Activated CD8-positive, alpha-beta T cell treated with anti-CD3 and anti-CD28 coated beads for 36 hours (primary cell): ENCODE results near the gene TIMM50. TPM values are rescaled to one million over a fixed set of nuclear protein-coding genes. Genes with fewer than 3 reads are reported as not detected.
A peak's percentile ranks its signal among the peaks of the same experiment; 100 is the strongest.

Experiments
- ATAC-seq: fragments of 200-7000 bp; cut with Tn5 transposase; one replicate; pipeline ENCODE4 v1.10.0; 2021; ENCODE audit warnings: mild to moderate bottlenecking, moderate library complexity
- CTCF ChIA-PET: fragments of 350-600 bp; sonication (Branson Sonifier 250); formaldehyde crosslinking; loops from one replicate; lab custom pipeline; 2021; ENCODE audit warnings: antibody characterized with exemption; lab: Charles Lee
- POLR2A ChIA-PET: fragments of 350-600 bp; sonication (Branson Sonifier 250); formaldehyde crosslinking; loops from one replicate; lab custom pipeline; 2021; ENCODE audit warnings: antibody characterized with exemption; lab: Charles Lee
- DNase-seq: peaks from one replicate; pipeline ENCODE4 v3.0.0-alpha.2; 2020
- H3K27ac Mint-ChIP-seq: one replicate; pipeline ENCODE4 v1.8.0; 2021; ENCODE audit warnings: mild to moderate bottlenecking, mixed read lengths
- H3K27me3 Mint-ChIP-seq: one replicate; pipeline ENCODE4 v1.8.0; 2021; ENCODE audit warnings: mixed read lengths
- H3K36me3 Mint-ChIP-seq: one replicate; pipeline ENCODE4 v1.8.0; 2021; ENCODE audit warnings: low read depth, mixed read lengths
- H3K4me1 Mint-ChIP-seq: one replicate; pipeline ENCODE4 v1.8.0; 2021; ENCODE audit warnings: low read depth, mixed read lengths
- H3K4me3 Mint-ChIP-seq: one replicate; pipeline ENCODE4 v1.8.0; 2021; ENCODE audit warnings: mild to moderate bottlenecking, moderate library complexity, mixed read lengths
- H3K9me3 Mint-ChIP-seq: one replicate; pipeline ENCODE4 v1.8.0; 2021; ENCODE audit warnings: mixed read lengths
- intact Hi-C: fragments of 100-400 bp; cut with micrococcal nuclease; formaldehyde crosslinking; loops from one replicate; pipeline ENCODE4 v1.10.0; 2022
- total RNA-seq, 2 experiments: library from RNA; stranded (reverse); gene quantifications; one replicate each; pipeline ENCODE4 v1.2.3, GENCODE V29; 2021
- TF ChIP-seq, protein P1 (sequence below): fragments of 200-600 bp; IDR thresholded peaks from one replicate; pipeline ENCODE4 v1.8.0; 2022; ENCODE audit warnings: antibody characterized with exemption, mild to moderate bottlenecking

TIMM50 gene
- total RNA-seq, 2 experiments from 2014 or later, result 108 to 114 TPM

DNA sequence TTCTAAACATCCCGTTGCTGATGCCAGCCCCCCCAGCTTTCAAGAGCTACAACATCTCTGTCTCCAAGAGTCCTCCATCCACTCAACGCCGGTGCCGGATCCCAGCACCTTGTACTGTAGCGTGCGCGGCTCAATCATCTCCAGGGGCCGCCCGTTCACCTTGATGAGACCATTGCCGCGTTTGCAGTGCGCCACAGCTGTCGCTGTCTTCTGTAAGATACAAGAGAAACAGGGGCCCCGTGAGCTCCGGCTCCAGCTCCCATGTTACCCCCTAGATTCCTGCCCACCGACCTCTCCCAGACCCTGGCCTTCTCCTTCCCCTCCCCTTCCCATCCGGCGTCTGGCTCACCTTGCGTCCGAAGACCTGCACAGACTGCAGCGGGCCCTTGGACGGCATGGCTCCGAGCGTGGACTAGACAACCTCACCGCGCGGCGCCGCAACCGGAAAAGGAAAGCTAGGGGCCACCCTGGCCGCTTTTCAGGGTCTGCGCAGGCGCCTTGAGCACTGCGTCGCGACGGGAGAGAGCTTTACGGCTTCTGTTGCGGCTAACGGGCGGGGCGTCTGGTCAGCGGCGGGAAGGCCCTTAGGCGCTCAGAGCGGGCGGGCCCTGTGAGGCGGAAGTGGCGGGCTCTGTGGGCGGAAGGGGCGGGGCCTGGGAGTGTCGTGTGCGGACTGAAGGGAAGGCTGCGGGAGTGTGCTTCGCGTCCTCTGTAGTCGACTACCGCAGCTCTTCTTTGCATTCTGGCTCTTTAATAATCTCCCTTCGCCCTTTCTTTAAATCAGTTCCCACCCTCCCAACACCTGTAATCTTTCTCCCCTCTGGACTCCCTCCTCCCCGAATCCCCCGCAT, 44.9 kb upstream of the TIMM50 start, which contains the start of gene RPS16:
Gene RPS16 (minus strand): TSS at position 451 of the 851 bp plus-strand sequence. CDS start 54 bp downstream, at position 397.
- Mint-ChIP-seq H3K36me3 (peaks cover 37% of the 10 kb centered on the region), H3K9me3 (no peaks in the 10 kb centered on the region), H3K4me3 (peak within 1 kb of the TSS; percentile 100), H3K27ac (peak within 1 kb of the TSS; percentile 99), H3K27me3 (no peaks in the 10 kb centered on the region), H3K4me1 (peaks cover 49% of the 10 kb centered on the region)
- peak; percentile 92 for ATAC-seq
- TF ChIP-seq, protein P1, sequence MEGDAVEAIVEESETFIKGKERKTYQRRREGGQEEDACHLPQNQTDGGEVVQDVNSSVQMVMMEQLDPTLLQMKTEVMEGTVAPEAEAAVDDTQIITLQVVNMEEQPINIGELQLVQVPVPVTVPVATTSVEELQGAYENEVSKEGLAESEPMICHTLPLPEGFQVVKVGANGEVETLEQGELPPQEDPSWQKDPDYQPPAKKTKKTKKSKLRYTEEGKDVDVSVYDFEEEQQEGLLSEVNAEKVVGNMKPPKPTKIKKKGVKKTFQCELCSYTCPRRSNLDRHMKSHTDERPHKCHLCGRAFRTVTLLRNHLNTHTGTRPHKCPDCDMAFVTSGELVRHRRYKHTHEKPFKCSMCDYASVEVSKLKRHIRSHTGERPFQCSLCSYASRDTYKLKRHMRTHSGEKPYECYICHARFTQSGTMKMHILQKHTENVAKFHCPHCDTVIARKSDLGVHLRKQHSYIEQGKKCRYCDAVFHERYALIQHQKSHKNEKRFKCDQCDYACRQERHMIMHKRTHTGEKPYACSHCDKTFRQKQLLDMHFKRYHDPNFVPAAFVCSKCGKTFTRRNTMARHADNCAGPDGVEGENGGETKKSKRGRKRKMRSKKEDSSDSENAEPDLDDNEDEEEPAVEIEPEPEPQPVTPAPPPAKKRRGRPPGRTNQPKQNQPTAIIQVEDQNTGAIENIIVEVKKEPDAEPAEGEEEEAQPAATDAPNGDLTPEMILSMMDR, result no peak
- CTCF ChIA-PET, result interaction anchor here (0.6 to 1.6 kb wide), 15 partner anchors 9 to 237 kb away, joined by 3 to 15 read pairs (median 4); partner anchors contain the start of genes EID2B, PLEKHG2 and SUPT5H
- peak; percentile 99 for DNase-seq
- intact Hi-C loops, result loop anchor here (1.0 kb wide), 1 partner anchor 10 kb away; the partner anchor contains the start of gene SUPT5H
- POLR2A ChIA-PET, result interaction anchor here (0.5 to 5.9 kb wide), 45 partner anchors 9 to 409 kb away, joined by 3 to 137 read pairs (median 4); partner anchors contain the start of genes EID2, EID2B, GMFG and MED29

DNA sequence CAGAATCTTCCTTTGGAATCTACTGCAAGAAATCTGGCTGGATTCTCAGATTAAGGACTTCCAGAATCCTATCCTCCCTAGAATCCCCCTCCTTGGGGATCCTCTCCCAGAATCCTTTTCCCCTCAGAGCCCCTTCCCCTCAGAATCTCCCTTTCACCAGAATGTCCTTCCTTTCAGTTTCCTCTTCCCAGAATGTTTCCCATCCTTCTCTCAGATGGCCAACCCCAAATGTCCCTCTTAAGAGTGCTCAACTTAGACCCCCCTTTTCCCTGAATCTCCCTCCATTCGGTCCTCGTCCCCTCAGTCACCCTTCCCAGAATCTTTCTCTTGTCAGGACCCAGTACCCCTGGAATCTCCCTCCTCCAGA, 44.3 kb upstream of the TIMM50 start:
- ChIA-PET CTCF (interaction anchor here (0.6 to 1.6 kb wide), 14 partner anchors 9 to 236 kb away, joined by 3 to 15 read pairs (median 4); partner anchors contain the start of genes EID2B, PLEKHG2 and SUPT5H), POLR2A (interaction anchor here (0.5 to 5.9 kb wide), 41 partner anchors 9 to 317 kb away, joined by 3 to 137 read pairs (median 5); partner anchors contain the start of genes EID2, EID2B, GMFG and MED29)
- Mint-ChIP-seq H3K9me3 (no peaks in the 10 kb centered on the region), H3K4me1 (peaks cover 42% of the 10 kb centered on the region), H3K27ac (peak overlapping the region; percentile 99), H3K27me3 (no peaks in the 10 kb centered on the region), H3K36me3 (peaks cover 37% of the 10 kb centered on the region), H3K4me3 (peak overlapping the region; percentile 100)
- no peak for DNase-seq
- no peak for ATAC-seq
- TF ChIP-seq, protein P1, result no peak
- intact Hi-C loops, result loop anchor here (1.0 kb wide), 1 partner anchor 9 kb away; the partner anchor contains the start of gene SUPT5H

DNA sequence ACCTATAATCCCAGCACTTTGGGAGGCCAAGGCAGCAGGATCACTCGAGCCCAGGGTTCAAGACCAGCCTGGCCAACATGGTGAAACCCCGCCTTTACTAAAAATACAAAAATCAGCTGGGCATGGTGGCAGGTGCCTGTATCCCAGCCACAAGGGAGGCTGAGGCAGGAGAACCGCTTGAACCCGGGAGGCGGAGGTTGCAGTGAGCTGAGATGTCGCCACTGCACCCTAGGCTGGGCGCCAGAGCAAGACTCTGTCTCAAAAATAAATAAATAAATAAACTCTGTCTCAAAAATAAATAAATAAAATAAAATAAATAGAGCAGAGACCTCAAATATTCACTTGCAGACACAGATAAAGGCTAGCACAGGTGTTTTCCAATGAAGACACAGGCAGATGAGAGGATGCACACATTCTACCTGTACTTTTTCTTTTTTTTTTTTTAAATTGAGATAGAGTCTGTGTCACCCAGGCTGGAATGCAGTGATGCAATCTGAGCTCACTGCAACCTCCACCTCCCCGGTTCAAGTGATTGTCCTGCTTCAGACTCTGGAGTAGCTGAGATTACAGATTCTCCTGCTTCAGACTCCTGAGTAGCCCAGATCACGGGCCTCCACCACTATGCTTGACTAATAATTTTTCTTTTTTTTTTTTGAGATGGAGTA, 42.2 kb upstream of the TIMM50 start:
- H3K9me3 Mint-ChIP-seq, result no peaks in the 10 kb centered on the region
- ChIA-PET CTCF (interaction anchor here (0.9 to 4.1 kb wide), 4 partner anchors 26 to 101 kb away, joined by 4 to 16 read pairs (median 6); partner anchors contain the start of genes EID2B and PLEKHG2), POLR2A (interaction anchor here (1.6 kb wide), 1 partner anchor 8 kb away, joined by 4 read pairs; no protein-coding TSS in a partner anchor)

DNA sequence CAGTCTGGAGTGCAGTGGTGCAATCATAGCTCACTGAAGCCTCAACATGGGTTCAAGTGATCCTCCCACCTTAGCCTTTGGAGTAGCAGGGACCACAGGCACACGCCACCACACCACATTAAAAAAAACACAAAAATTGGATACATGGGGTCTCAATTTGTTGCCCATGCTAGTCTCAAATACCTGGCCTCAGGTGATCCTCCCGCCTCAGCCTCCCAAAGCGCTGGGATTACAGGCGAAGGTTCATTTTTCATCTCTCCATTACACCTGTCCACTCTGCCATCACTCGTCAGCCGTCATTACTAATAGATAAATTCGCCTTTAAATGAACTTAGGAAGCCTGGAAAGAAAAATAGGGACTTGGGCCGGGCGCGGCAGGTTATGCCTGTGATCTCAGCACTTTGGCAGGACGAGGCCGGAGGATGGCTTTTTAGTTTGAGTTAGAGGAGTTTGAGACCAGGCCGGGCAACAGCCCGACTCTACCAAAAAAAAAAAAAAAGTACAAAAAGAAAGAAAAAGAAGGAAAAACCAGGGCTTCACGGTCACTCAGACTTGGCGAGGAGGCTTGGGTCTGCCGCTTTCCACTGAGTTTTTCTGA, 35.9 kb upstream of the TIMM50 start:
- ATAC-seq, result no peak
- Mint-ChIP-seq H3K27me3 (no peaks in the 10 kb centered on the region), H3K36me3 (peaks cover 54% of the 10 kb centered on the region), H3K4me3 (peak overlapping the region; percentile 100), H3K9me3 (peaks cover 2% of the 10 kb centered on the region), H3K4me1 (peaks cover 39% of the 10 kb centered on the region), H3K27ac (peak overlapping the region; percentile 99)
- DNase-seq, result no peak
- intact Hi-C loops, result loop anchor here (1.0 to 5.0 kb wide), 3 partner anchors 8 to 88 kb away; partner anchors contain the start of gene EID2B
- CTCF ChIA-PET, result interaction anchor here (1.0 to 1.7 kb wide), 4 partner anchors 9 to 88 kb away, joined by 3 to 7 read pairs (median 4); partner anchors contain the start of genes EID2B and RPS16
- TF ChIP-seq, protein P1, result no peak
- POLR2A ChIA-PET, result interaction anchor here (0.8 to 6.1 kb wide), 15 partner anchors 11 to 94 kb away, joined by 3 to 137 read pairs (median 3); partner anchors contain the start of genes DLL3, EID2B, RPS16 and SELENOV

More for the DNA sequence above, 42.2 kb upstream of the TIMM50 start:
- no peak for DNase-seq
- peaks cover 31% of the 10 kb centered on the region for H3K4me1 Mint-ChIP-seq
- intact Hi-C loops, result no loop called here
- no peak overlapping the region for H3K4me3 Mint-ChIP-seq
- TF ChIP-seq, protein P1, result no peak
- peaks cover 27% of the 10 kb centered on the region for H3K36me3 Mint-ChIP-seq
- H3K27me3 Mint-ChIP-seq, result no peaks in the 10 kb centered on the region
- H3K27ac Mint-ChIP-seq, result no peak overlapping the region
- ATAC-seq, result no peak
